ENCODE results near the gene MADD.

GRCh38 chr11:47378836-47379170 is 108.9 kb downstream of the MADD start:
- TF ChIP-seq CTCF (IDR thresholded peaks at IDR 0.05; ENCODE audit: extremely low read depth in 1 of 2, insufficient read depth in 1 of 2, low read depth in 1 of 2, low read length in 2 of 2): no peak
- no peak for TF ChIP-seq GATA2 (IDR thresholded peaks at IDR 0.05; ENCODE audit: insufficient read depth, insufficient read length, low read depth, low read length)
- TF ChIP-seq EZH2 (IDR thresholded peaks at IDR 0.05; ENCODE audit: borderline replicate concordance, low read depth, low read length, severe bottlenecking): no peak
- no peak for TF ChIP-seq POLR2A (IDR thresholded peaks at IDR 0.05; ENCODE audit: low read depth, low read length)
- TF ChIP-seq POLR2AphosphoS5 (IDR thresholded peaks at IDR 0.05; ENCODE audit: insufficient read depth, low read depth, low read length): no peak
- no peak for TF ChIP-seq MYC (IDR thresholded peaks at IDR 0.05; ENCODE audit: low read depth, low read length)
- TF ChIP-seq JUN (IDR thresholded peaks at IDR 0.05; ENCODE audit: borderline replicate concordance, insufficient read depth, insufficient read length, low read depth): no peak
- TF ChIP-seq FOS (IDR thresholded peaks at IDR 0.05; ENCODE audit: borderline replicate concordance, insufficient read depth, low read length): no peak
- TF ChIP-seq MAX (IDR thresholded peaks at IDR 0.05; ENCODE audit: insufficient read depth, insufficient read length): no peak

Measured in endothelial cell of umbilical vein (primary cell).